IPS-NIHi11 (cell line): ENCODE data around the gene BLVRB.
"Not testable (repeated sequence)": the region's sequence is repeated elsewhere in the genome, so short reads cannot be mapped to it uniquely, and the experiment has no call there.

ENCODE experiments used
- DNase-seq: peaks from one replicate; pipeline ENCODE4 v3.0.0; 2012; ENCODE audit warnings: mixed read lengths, low spot score

BLVRB gene

DNA sequence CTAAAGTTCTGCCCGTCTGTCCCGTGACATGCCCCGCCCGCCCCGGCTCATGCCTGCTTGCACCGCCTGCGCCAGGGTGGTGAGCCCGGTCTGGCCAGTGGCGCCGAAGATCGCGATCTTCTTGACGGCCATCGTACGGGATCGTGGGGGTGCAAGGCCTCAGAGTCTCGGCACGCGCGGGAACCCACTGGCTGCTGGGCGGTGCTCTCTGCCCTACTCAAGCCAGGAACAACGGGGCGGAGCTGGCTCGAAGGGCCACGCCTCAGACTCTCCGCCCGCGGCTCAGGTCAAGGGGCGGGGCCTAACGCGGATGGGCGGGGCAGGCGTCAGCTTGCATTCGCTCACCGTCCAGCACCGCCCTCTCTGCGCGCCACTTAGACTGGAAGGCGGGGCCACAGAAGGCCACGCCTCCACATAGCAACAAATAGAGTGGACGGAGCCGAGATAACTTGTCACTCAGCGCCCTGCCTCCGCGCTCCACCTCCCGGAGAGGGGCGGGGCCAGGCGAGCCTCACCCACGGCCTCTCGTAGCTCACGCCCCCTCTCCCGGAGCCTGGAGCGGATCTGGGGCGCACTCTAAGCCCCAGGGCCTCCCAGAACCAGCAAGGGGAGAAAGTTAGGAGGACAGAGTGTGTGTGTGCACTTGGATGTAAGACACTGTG lies at the start of gene BLVRB:
Gene BLVRB, minus strand, starts transcription at position 189 of the 662 bp plus-strand sequence. Its CDS starts 57 bp downstream, at position 132.
- DNase-seq, result peak; percentile 97

DNA sequence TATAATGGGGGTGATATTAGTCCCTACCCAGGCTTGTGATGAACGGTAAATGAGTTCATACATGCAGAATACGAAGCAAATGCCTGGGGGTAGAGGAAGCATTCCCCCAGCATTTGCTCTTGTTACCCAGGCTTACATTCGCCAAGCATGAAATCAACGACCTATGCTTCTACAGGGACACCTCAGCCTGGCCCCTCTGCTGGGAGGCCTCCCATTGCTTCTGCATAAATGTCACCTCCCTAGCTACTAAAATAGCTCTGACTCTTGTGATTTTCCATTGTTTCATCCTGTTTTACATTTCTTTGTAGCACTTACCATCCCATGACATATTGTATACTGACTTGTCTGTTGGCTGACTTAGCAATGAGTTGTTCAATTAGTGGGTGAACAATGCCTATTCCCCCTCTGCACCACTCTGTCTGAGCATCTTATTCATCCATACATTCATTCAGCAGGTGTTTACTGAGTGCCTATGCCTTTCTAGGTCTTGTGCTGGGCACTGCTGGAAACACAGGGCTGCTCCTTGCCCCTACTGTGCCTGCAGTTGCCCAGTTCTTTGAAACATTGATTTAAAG lies 48.3 kb upstream of the BLVRB start:
- no peak for DNase-seq

DNA sequence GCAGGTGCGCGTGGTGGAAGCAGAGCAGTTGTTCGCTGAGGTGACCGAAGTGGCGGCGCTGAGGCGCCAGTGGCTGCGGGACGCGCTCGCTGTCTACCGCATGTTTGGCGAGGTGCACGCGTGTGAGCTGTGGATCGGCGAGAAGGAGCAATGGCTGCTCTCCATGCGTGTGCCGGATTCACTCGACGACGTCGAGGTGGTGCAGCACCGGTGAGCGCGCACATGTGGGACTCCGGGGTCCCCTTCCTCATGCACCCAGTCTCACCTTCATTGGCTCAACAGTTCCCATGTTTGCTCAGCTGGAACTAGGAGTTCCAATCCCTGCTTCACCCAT lies 47.8 kb upstream of the BLVRB start:
- no peak for DNase-seq

DNA sequence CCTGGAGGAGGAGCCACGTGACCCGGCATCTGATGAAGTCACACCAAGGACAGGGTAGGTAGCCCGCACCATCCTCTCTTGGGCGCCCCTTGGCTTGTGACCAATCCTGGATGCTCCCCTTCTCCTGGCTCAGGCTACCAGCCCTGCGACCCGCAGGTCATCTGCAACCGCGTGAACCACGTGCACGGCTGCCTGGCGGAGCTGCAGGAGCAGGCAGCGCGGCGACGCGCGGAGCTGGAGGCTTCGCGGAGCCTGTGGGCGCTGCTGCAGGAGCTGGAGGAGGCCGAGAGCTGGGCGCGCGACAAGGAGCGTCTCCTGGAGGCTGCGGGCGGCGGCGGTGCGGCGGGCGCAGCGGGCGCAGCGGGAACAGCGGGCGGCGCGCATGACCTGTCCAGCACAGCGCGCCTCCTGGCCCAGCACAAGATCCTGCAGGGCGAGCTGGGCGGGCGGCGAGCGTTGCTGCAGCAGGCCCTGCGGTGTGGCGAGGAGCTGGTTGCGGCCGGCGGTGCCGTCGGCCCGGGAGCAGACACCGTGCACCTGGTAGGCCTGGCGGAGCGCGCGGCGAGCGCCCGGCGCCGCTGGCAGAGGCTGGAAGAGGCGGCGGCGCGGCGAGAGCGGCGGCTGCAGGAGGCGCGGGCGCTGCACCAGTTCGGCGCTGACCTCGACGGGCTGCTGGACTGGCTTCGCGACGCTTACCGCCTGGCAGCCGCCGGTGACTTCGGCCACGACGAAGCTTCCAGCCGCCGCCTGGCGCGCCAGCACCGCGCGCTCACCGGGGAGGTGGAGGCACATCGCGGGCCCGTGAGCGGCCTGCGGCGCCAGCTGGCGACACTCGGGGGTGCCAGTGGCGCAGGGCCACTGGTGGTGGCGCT lies 47.2 kb upstream of the BLVRB start:
- DNase-seq, result peak; percentile 81

DNA sequence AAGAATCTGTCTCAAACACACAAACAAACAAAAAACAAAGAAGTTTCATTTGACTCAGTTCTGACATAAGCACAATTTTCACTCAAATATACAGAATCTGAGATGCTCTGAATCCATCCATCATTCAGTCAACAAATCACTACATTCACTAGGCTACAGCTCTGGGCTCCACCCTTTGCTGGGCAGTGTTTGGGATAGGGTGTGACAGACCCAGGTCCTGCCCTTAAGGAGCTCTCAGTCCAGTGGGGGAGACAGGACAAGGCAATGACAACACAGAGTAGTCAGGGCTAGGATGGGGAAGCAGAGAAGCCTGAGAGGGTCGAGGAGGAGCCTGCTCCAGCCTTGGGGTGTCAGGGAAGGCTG lies 46.5 kb upstream of the BLVRB start:
- DNase-seq, result no peak

DNA sequence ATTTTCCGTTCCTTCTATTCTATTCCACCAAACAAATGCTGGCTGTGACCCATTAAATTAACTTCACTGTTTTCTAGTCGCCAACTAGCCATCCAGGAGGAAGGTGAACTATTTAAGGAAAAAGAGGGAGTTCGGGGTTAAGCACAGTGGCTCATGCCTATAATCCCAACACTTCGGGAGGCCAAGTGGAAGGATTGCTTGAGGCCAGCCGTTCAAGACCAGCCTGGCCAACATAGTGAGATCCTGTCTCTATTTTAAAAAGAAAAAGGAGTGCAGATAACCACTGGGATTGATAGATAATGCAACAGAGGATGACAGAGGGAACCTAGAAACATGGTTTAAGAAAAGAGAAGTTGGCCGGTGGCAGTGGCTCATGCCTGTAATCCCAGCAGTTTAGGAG lies 45.9 kb upstream of the BLVRB start:
- no peak for DNase-seq

DNA sequence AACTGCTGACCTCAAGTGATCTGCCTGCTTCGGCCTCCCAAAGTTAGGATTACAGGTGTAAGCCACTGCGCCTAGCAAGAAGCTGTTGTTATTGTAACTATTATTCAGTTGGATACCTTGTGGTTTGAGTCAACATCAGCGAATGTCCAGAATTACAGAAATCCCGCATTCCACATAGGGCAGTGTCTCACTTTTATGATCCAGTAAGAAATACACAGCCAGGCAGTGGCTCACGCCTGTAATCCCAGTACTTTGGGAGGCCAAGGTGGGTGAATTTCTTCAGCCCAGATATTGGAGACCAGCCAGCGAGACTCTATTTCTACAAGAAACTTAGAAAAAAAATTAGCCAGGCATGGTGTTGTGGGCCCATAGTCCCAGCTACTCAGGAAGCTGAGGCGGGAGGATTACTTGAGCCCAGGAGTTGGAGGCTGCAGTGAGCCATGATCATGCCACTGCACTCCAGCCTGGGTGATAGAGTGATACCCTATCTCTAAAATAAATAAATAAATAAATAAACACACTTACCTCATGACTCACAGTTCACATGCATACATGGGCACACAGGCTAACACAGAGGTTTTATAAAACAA lies 45.1 kb upstream of the BLVRB start:
- no peak for DNase-seq

DNA sequence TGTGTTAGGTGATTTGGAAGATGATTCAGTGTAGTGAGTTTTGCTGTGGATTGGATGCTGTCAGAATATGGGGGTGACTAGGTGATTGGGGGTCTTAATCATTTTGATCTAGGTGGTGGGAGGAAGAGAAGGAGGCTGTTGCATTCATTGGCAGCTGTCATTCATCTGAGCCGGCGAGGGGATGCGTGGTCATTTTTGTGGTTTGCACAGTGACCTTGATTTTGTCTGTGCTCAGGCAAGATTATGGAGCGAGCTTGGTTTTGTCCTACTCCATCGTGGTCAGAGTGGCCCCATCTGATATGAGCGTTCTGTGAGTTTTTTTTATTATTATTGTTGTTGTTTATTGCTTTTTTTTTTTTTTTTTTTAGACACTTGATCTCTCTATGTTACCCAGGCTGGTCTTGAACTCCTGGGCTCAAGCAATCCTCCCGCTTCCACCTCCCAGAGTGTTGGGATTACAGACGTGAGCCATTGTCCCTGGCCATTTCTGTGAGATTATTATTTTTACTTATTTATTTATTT lies 43.3 kb upstream of the BLVRB start:
- no peak for DNase-seq

DNA sequence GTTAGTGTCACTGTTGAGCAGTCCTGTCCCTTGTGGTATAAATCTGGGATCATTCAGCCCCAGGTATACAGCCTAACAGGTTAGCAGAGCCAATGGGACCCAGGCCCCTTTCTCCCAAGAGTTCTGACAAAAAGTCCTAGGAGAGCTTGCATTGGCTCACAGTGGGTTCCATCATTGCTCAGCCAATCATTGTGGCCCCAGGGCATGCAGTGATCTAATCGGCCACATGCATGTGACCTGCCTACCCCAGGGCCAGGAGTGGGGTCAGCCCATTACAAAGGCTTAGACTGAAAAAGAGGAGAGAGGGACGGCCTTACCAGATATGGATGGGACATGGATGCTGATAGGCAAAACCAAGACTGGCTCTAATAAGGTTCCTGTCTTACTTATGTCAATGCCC lies 42.3 kb upstream of the BLVRB start:
- DNase-seq, result no peak

DNA sequence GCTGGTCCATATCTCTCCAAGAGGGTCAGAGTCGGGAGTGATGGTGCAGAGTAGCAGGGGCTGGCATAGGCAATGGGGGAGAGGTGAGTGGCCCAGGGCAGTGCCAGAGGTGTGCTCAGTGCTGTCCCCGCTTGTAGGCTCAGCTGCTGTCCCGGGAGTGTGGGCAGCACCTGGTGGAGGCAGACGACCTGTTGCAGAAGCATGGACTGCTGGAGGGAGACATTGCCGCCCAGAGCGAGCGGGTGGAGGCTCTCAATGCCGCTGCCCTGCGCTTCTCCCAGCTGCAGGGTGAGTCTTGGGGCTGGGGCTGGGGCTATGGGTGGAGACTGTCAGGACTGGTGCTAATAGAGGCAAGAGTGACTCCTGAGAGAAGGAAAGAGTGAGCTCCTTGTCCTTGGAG lies 40.6 kb upstream of the BLVRB start:
- DNase-seq, result no peak

DNA sequence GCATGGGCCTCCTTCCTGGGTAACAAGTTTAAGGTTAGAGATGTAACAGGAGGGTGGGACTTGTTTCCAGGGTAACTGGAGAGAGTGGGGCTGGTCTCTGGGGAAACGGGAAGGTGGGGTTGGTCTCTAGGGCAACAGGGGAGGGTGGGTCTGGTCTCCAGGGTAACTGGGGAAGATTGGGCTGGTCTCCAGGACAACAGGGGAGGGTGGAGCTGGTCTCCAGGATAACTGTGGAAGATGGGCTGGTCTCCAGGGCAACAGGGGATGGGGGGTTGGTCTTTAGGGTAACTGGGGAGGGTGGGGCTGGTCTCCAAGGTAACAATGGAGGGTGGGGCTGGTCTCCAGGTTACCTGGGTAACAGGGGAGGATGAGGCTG lies 37.8 kb upstream of the BLVRB start:
- DNase-seq, result peak; percentile 56

DNA sequence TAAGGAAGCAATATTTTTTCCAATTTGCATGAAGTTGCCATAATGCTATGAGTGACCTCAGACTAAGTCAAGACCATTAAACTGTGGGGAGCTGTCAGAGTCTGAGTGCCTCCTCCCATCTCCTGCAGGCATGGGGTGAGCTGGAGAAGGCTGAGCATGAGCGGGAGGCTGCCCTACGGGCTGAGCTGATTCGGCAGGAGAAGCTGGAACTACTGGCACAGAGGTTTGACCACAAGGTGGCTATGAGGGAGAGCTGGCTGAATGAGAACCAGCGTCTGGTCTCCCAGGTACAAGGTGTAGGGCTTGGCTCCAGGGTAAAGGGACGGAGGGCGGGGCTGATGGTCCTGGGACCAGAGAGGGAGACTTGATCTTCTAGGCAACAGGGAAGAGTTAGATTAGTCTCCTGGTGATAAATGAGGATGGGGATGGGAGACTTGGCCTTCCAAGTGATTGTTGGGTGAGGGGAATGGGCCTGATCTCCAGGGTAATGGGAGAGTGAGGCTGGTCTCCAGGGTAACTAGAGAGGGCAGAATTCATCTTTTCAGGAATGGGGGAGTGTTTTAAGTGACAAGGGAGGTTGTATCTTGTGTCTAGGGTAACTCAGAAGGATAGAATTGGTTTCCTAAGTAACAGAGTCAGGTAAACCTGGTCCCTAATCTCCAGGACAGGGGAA lies 37.2 kb upstream of the BLVRB start:
- peak; percentile 59 for DNase-seq

DNA sequence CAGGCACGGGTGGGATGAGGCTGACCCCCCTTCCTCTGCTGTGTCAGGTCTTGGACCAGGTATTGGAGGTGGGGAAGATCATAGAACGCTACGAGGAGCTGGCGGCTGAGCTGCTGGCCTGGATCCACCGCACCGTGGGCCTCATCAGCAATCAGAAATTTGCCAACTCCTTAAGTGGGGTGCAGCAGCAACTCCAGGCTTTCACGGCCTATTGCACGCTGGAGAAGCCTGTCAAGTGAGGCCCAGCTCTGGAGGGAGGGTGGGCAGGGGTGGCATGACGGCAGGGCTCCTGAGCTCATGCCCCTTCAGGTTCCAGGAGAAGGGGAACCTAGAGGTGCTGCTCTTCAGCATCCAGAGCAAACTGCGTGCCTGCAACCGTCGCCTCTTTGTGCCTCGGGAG lies 36.5 kb upstream of the BLVRB start:
- DNase-seq, result no peak

DNA sequence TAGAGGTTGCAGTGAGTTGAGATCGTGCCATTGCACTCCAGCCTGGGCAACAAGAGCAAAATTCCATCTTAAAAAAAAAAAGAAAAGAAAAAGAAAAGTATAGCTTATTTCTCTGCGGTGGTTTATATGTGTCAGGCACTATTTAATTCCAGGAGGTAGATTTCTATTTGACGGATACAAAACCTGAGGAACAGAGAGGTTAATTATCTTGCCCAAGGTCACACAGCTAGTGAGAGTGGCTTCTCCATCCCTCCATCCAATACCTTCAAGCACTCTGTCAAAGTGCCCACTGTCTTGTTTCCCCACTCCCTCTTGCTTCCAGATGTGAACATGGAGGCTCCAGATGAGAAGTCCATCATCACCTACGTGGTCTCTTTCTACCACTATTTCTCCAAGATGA lies 36.1 kb upstream of the BLVRB start:
- no peak for DNase-seq

DNA sequence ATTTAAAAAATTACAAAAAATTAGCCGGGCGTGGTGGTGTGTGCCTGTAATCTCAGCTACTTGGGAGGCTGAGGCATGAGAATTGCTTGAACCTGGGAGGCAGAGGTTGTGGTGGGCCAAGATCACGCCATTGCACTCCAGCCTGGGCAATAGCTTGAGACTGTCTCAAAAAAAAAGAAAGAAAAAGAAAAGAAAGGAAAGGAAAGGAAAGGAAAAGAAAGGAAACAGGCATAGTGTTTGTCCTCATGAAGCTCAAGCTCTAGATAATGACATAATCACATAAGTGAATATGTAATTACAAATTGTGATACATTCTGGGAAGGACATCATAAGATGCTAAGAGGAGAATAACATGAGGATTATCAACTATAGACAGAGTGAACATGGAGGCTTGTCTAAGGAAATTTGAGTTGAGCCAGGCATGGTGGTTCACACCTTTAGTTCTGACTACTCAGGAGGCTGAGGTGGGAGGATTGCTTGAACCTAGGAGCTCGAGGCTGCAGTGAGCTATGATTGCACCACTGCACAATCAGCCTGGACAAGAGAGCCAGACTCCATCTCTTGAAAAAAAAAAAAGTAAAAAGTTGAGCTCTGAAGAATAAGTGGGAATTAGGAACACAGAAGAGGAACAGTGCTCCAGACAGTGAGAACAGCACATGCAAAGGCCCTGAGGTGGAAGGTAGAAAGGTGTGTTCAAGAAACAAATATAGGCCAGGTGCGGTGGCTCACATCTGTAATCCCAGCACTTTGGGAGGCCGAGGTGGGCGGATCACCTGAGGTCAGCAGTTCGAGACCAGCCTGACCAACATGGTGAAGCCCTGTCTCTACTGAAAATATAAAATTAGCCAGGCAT lies 35.4 kb upstream of the BLVRB start:
- DNase-seq, result not testable (repeated sequence)

DNA sequence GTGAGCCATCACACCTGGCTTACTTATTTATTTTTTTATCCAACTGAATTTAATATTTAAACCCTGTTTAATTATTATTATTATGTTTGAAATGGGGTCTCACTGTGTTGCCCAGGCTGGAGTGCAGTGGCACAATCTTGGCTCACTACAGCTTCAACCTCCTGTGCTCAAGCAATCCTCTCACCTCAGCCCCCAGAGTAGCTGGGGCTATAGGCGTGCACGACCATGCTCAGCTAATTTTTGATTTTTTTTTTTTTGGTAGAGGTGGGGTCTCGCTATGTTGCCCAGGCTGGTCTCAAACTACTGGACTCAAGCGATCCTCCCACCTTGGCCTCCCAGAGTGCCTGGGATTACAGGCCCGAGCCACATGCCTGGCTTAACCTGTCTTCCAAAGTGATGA lies 33.8 kb upstream of the BLVRB start:
- DNase-seq, result no peak

DNA sequence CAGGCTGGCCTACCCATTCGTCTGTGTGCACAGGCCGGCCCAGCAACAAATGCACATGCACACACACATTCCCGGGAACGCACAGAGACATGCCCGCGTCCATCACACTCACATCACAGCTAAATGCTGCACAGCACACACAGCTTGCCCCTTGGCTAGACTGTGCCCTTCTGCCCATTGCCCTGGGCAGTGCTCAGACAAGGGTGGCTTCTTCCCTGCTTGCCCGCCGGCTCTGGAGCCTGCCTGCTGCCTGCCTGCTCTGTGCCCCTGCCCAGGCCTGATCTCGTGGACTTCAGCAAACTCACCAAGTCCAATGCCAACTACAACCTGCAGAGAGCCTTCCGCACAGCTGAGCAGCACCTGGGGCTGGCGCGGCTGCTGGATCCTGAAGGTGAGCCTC lies 31.7 kb upstream of the BLVRB start:
- DNase-seq, result no peak

DNA sequence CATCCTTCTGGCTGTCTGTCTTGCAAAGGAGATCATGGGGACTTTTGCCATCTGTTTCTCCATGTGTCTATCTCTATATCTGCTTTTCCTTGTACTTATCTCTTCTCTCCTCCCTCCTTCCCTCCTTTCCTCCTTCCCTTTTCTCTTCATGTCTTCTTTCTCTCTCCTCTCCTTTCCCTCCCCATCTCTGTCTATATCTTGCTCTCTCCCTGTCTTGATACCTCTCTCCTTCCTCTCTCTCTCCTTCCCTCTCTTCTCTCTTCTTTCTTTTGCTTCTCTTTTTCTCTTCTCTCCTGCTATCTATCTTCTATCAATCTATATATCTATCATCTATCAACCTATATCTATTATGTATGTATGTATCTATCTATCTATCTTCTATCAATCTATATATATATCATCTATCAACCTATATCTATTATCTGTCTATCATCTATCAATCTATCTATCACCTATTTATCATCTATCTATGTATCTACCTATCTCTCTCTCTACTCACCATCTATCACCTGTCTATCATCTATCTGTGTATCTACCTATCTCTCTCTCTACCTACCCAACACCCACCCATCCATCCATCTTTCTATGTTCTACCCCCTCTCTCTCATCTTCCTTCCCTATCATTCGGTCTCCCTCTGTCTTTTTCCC lies 28.8 kb upstream of the BLVRB start:
- no peak for DNase-seq

DNA sequence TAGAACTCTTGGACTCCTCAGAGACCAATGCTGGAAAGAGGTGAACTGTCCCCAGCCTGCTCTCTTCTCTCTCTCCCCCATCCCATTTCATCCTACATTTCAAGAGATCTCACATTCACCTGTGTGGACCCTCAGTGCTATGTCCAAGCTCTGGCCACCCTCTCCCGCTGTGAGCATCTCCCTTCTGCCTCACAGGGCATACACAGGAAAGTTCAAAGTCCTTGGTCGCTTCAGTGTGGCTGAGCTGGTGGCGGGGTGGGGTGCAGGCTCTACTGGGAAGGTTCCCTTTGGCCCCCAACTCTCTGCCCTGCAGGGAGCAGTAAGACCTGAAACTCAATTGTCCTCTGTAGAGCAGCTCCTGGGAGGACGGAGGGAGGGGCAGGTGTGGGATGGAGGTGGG lies 28.2 kb upstream of the BLVRB start:
- DNase-seq, result no peak

DNA sequence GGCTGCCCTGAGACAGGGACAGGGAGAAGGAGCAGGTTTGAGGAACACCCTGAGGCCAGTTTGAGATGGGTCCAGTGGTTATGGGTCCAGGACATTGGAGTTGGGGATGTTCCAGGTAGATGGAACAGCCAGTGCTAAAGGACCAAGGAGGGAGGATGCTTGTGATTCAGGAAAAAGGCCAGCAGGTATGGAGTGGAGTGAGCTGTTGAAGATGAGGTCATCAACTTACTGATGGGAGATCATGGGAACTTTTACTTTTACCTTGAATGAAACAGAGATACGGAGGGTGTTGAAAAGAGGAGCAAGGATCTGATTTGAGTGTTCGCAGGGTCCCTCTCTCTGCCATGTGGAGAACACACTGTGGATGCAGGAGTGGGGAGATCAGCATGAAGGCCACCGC lies 26.7 kb upstream of the BLVRB start:
- no peak for DNase-seq

DNA sequence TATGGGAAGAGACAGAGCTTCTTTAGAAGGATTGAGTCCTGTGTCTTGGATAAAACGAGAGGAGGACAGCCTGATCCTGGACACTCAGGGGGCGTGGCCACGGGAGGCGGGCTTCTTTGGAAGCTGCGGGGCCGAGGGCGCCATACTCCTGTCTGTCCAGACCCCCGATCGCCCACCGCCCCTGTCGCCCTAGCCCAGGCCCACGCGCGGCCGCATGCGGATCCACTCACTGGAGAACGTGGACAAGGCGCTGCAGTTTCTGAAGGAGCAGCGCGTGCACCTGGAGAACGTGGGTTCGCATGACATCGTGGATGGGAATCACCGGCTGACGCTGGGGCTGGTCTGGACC lies 24.3 kb upstream of the BLVRB start:
- DNase-seq, result peak; percentile 62
